Esophagus muscularis mucosa (tissue), 4 donors: ENCODE results near the gene PRORP. TPM values are rescaled to one million over a fixed set of nuclear protein-coding genes. Genes with fewer than 3 reads are reported as not detected.
"Not testable (repeated sequence)": the region's sequence is repeated elsewhere in the genome, so short reads cannot be mapped to it uniquely, and the experiment has no call there.

Experiments used
- DNase-seq: peaks from one replicate; pipeline ENCODE4 v3.0.0-alpha.2; 2017; ENCODE audit errors: extremely low spot score
- H3K27ac ChIP-seq, 4 donors: fragments of 200-600 bp; sonication (generic); replicated peaks in 1 of 4; 1 replicate in 3 of 4; 2 replicates in 1 of 4; pipeline ENCODE4 v1.5.1; 2016 to 2019; ENCODE audit warnings: mild to moderate bottlenecking in 1 of 4
- H3K27me3 ChIP-seq, 4 donors: fragments of 200-600 bp; sonication (generic); one replicate each; pipeline versions ENCODE4 v1.5.1 to v1.6.0; 2016 to 2019
- H3K36me3 ChIP-seq, 4 donors: fragments of 200-600 bp; sonication (generic); one replicate each; pipeline ENCODE4 v1.5.1; 2016 to 2019
- H3K4me1 ChIP-seq, 4 donors: fragments of 200-600 bp; sonication (generic); one replicate each; pipeline ENCODE4 v1.5.1; 2016 to 2019
- H3K4me3 ChIP-seq, 4 donors: fragments of 200-600 bp; sonication (generic); 1 replicate in 2 of 4; 2 replicates in 2 of 4; pipeline ENCODE4 v1.5.1; 2016 to 2019; ENCODE audit warnings: mild to moderate bottlenecking in 4 of 4, moderate library complexity in 1 of 4
- H3K9me3 ChIP-seq, 4 donors: fragments of 200-600 bp; sonication (generic); 1 replicate in 3 of 4; 2 replicates in 1 of 4; pipeline ENCODE4 v1.5.1; 2016 to 2019
- CTCF ChIP-seq, 3 experiments: fragments of 200-600 bp in 2 of 3; fragments of 450-650 bp in 1 of 3; sonication (generic) in 2 of 3; IDR thresholded peaks; one replicate each; pipeline ENCODE4 v1.5.1; 2017 to 2019; ENCODE audit warnings: antibody characterized with exemption in 3 of 3, mild to moderate bottlenecking in 2 of 3, moderate library complexity in 1 of 3
- EP300 ChIP-seq: sonication (generic); formaldehyde crosslinking; IDR thresholded peaks from one replicate; pipeline ENCODE4 v1.6.1; 2017; ENCODE audit warnings: antibody characterized with exemption
- POLR2A ChIP-seq: fragments of 450-650 bp; IDR thresholded peaks from one replicate; pipeline ENCODE4 v1.6.1; 2017; ENCODE audit warnings: antibody characterized with exemption, moderate library complexity, mild to moderate bottlenecking, low read depth
- POLR2AphosphoS5 ChIP-seq, 2 donors: sonication (generic); formaldehyde crosslinking; IDR thresholded peaks; one replicate each; pipeline ENCODE4 v1.6.1; 2017; ENCODE audit warnings: antibody characterized with exemption in 2 of 2
- WGBS: methylation state at CpG from one replicate; pipeline ENCODE4 v1.1.5; 2018; 5-methylcytosine and 5-hydroxymethylcytosine counted together
- intact Hi-C: fragments of 100-400 bp; cut with DNase I; formaldehyde crosslinking; loops from one replicate; pipeline ENCODE4 v1.15.1; 2023
- total RNA-seq, 4 donors: library from RNA; depleted of rRNA; stranded (reverse); fragments of >200 nt; gene quantifications; one replicate each; pipeline versions ENCODE4 v1.1.0 to v1.2.1, GENCODE V29; 2016

The PRORP gene
- total RNA-seq, 4 donors from 2014 or later: 9.6 to 20.0 (median 17.3) TPM

GRCh38 chr14:35144029-35144428 lies 21.7 kb downstream of the PRORP start:
- Histone ChIP-seq H3K9me3 (no peaks in the 10 kb centered on the region), H3K27me3 (no peaks in the 10 kb centered on the region), H3K4me3 (no peak overlapping the region), H3K4me1 (no peaks in the 10 kb centered on the region), H3K27ac (no peak overlapping the region), H3K36me3 (peaks cover 0 to 16% (median 7%) of the 10 kb centered on the region in 4 donors)
- intact Hi-C loops: loop anchor here (5.0 kb wide), 1 partner anchor 68 kb away; no protein-coding TSS in a partner anchor
- WGBS: no CpG with 5 or more reads among the region's 1 CpG
- TF ChIP-seq POLR2AphosphoS5 (IDR thresholded peaks at IDR 0.05) (no peak), POLR2A (no peak), EP300 (no peak), CTCF (IDR thresholded peaks at IDR 0.05) (no peak)
- DNase-seq: no peak

- TF ChIP-seq POLR2A (no peak), CTCF (IDR thresholded peaks at IDR 0.05) (no peak), EP300 (no peak), POLR2AphosphoS5 (IDR thresholded peaks at IDR 0.05) (no peak)
- WGBS: 92% methylated on average over 5 of the region's 5 CpGs
- DNase-seq: no peak
- Histone ChIP-seq H3K27me3 (no peaks in the 10 kb centered on the region), H3K4me1 (no peaks in the 10 kb centered on the region), H3K36me3 (peaks cover 4 to 14% (median 7%) of the 10 kb centered on the region in 4 donors), H3K27ac (no peak overlapping the region), H3K4me3 (no peak overlapping the region), H3K9me3 (no peaks in the 10 kb centered on the region)
- intact Hi-C loops: no loop called here
Measured at GRCh38 chr14:35146711-35147149, 24.4 kb downstream of the PRORP start.

GRCh38 chr14:35147186-35147585 lies 24.8 kb downstream of the PRORP start:
- WGBS: 94% methylated on average over 2 of the region's 2 CpGs
- Histone ChIP-seq H3K9me3 (no peaks in the 10 kb centered on the region), H3K4me1 (no peaks in the 10 kb centered on the region), H3K4me3 (no peak overlapping the region), H3K36me3 (peaks cover 4 to 9% (median 4%) of the 10 kb centered on the region in 4 donors), H3K27me3 (no peaks in the 10 kb centered on the region), H3K27ac (no peak overlapping the region)
- DNase-seq: no peak
- intact Hi-C loops: no loop called here
- TF ChIP-seq POLR2A: no peak
- no peak for TF ChIP-seq EP300
- TF ChIP-seq POLR2AphosphoS5 (IDR thresholded peaks at IDR 0.05): no peak
- TF ChIP-seq CTCF (IDR thresholded peaks at IDR 0.05): no peak

- Histone ChIP-seq H3K27me3 (no peaks in the 10 kb centered on the region), H3K4me1 (no peaks in the 10 kb centered on the region), H3K4me3 (no peak overlapping the region), H3K27ac (no peak overlapping the region), H3K9me3 (no peaks in the 10 kb centered on the region), H3K36me3 (peaks cover 0 to 8% (median 6%) of the 10 kb centered on the region in 4 donors)
- no peak for TF ChIP-seq CTCF (IDR thresholded peaks at IDR 0.05)
- TF ChIP-seq EP300: no peak
- TF ChIP-seq POLR2AphosphoS5 (IDR thresholded peaks at IDR 0.05): no peak
- TF ChIP-seq POLR2A: no peak
- 88% methylated on average over 3 of the region's 3 CpGs for WGBS
- intact Hi-C loops: no loop called here
- no peak for DNase-seq
Measured at GRCh38 chr14:35147711-35148110, 25.4 kb downstream of the PRORP start.

GRCh38 chr14:35149239-35149638 lies 26.9 kb downstream of the PRORP start:
- no peak overlapping the region for H3K4me3 ChIP-seq
- H3K27me3 ChIP-seq: no peaks in the 10 kb centered on the region
- H3K27ac ChIP-seq: no peak overlapping the region
- intact Hi-C loops: no loop called here
- 97% methylated on average over 3 of the region's 4 CpGs for WGBS
- TF ChIP-seq EP300: no peak
- no peak for TF ChIP-seq POLR2AphosphoS5 (IDR thresholded peaks at IDR 0.05)
- no peak for TF ChIP-seq CTCF (IDR thresholded peaks at IDR 0.05)
- no peak for TF ChIP-seq POLR2A
- H3K36me3 ChIP-seq: peaks cover 0 to 7% (median 4%) of the 10 kb centered on the region in 4 donors
- peaks cover 0 to 6% (median 4%) of the 10 kb centered on the region in 4 donors for H3K4me1 ChIP-seq
- DNase-seq: no peak
- no peaks in the 10 kb centered on the region for H3K9me3 ChIP-seq

- H3K9me3 ChIP-seq, H3K36me3 ChIP-seq, H3K4me3 ChIP-seq, DNase-seq, H3K27ac ChIP-seq, intact Hi-C loops, H3K27me3 ChIP-seq: not testable (repeated sequence)
- WGBS: 98% methylated on average over 8 of the region's 35 CpGs
- peaks cover 8 to 15% (median 13%) of the 10 kb centered on the region in 4 donors for H3K4me1 ChIP-seq
Measured at GRCh38 chr14:35152531-35152930, 30.2 kb downstream of the PRORP start.
